Neural crest cell (in vitro differentiated cells): ENCODE measurements around the gene ZBTB1. TPM values are rescaled to one million over a fixed set of nuclear protein-coding genes. Genes with fewer than 3 reads are reported as not detected.
"Not testable (repeated sequence)": the region's sequence is repeated elsewhere in the genome, so short reads cannot be mapped to it uniquely, and the experiment has no call there.

Experiments used
- DNase-seq: peaks from one replicate; pipeline ENCODE4 v3.0.0; 2021; ENCODE audit warnings: low read depth, mixed read lengths, low spot score
- H3K27ac Mint-ChIP-seq: one replicate; pipeline ENCODE4 v1.8.0; 2021; ENCODE audit warnings: mild to moderate bottlenecking, mixed read lengths; ENCODE audit not compliant: unreplicated experiment
- H3K27me3 Mint-ChIP-seq: 2 replicates; pipeline ENCODE4 v1.8.0; 2021; ENCODE audit warnings: low read depth, mild to moderate bottlenecking, mixed read lengths
- H3K36me3 Mint-ChIP-seq: 2 replicates; pipeline ENCODE4 v1.8.0; 2021; ENCODE audit warnings: low read depth, mild to moderate bottlenecking, mixed read lengths
- H3K4me1 Mint-ChIP-seq: 2 replicates; pipeline ENCODE4 v1.8.0; 2021; ENCODE audit warnings: mixed read lengths
- H3K4me3 Mint-ChIP-seq: one replicate; pipeline ENCODE4 v1.8.0; 2021; ENCODE audit warnings: mild to moderate bottlenecking, mixed read lengths
- H3K9me3 Mint-ChIP-seq: 2 replicates; pipeline ENCODE4 v1.8.0; 2021; ENCODE audit warnings: mixed read lengths
- CTCF ChIP-seq: fragments of 200-600 bp; sonication (generic); conservative IDR thresholded peaks from 2 replicates; pipeline ENCODE4 v1.5.0; 2021; ENCODE audit warnings: antibody characterized with exemption, mild to moderate bottlenecking
- total RNA-seq: library from RNA; stranded (reverse); gene quantifications from 2 replicates; pipeline ENCODE4 v1.2.1, GENCODE V29; 2021

The ZBTB1 gene
- total RNA-seq, 1 donor from 2014 or later: 36.0 TPM

DNA sequence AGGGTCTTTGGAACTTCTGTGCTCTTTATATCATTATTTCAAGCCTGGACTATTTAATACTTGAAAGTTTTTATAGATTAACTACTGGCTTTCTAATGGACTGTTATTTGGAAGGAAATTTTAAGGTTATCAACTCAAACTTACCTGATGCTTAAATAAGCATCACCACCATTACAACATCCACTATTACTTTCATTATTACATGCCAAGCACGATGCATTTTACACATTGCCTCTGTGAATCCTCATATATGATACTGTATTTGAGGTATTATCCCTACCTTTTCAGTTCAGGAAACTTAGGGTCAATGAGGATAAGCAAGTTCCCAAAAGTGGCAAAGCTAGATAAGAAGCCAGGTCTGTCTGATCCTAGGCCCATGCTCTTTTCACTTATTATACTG is 12.4 kb downstream of the ZBTB1 start:
- no peak for DNase-seq
- H3K27me3 Mint-ChIP-seq: no peaks in the 10 kb centered on the region
- H3K27ac Mint-ChIP-seq: no peak overlapping the region
- TF ChIP-seq CTCF: no peak
- H3K4me1 Mint-ChIP-seq: no peaks in the 10 kb centered on the region
- H3K9me3 Mint-ChIP-seq: no peaks in the 10 kb centered on the region
- H3K36me3 Mint-ChIP-seq: no peaks in the 10 kb centered on the region
- no peak overlapping the region for H3K4me3 Mint-ChIP-seq

DNA sequence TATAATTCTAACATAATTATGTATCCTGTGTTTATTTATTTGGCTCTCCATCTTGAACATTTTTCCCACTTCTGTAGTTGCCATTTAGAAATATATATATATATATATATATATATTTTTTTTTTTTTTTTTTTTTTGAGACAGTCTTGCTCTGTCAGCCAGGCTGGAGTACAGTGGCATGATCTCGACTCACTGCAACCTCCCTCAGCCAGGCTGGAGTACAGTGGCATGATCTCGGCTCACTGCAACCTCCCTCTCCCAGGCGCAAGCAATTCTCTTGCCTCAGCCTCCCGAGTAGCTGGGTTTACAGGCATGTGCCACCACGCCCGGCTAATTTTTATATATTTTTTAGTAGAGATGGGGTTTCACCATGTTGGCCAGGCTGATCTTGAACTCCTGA is 13.1 kb downstream of the ZBTB1 start:
- H3K36me3 Mint-ChIP-seq, DNase-seq, H3K4me1 Mint-ChIP-seq, H3K27me3 Mint-ChIP-seq, H3K4me3 Mint-ChIP-seq, H3K27ac Mint-ChIP-seq, H3K9me3 Mint-ChIP-seq: not testable (repeated sequence)

DNA sequence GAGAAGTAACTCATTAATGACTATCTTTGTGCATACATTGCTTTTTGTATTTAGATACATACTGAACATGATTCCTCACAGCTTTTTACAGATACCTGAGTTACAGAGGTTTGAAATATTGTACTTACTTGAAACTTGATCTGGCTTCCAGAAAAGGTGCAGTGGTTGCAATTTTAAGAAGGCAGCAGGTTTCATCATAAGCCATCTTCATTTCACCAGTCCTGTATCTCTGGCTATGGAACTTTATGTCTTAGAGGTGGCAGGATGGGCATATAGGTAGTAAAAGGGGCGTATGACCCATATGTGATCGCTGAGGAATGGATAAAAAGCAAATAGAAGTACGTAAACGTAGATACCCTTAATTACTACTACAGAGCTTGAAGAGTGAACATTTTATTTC is 13.7 kb downstream of the ZBTB1 start:
- TF ChIP-seq CTCF: no peak
- H3K9me3 Mint-ChIP-seq: no peaks in the 10 kb centered on the region
- H3K4me3 Mint-ChIP-seq: no peak overlapping the region
- no peaks in the 10 kb centered on the region for H3K27me3 Mint-ChIP-seq
- no peak overlapping the region for H3K27ac Mint-ChIP-seq
- H3K4me1 Mint-ChIP-seq: no peaks in the 10 kb centered on the region
- DNase-seq: no peak
- no peaks in the 10 kb centered on the region for H3K36me3 Mint-ChIP-seq

DNA sequence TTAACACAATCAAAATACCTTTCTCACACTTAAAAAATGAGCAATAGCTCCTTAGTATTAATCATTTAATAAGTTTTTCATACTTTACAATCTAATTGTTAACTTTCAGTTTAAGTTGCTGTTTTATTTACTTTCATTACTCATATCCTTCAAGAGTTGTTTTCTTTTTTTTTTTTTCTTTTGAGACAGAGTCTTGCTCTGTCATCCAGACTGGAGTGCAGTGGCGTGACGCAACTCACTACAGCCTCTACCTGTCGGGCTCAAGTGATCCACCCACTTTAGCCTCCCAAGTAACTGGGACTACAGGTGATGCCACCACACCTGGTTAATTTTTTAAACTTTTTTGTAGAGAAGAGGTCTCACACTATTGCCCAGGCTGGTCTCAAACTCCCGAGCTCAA is 16.1 kb downstream of the ZBTB1 start:
- H3K4me1 Mint-ChIP-seq: no peaks in the 10 kb centered on the region
- TF ChIP-seq CTCF: no peak
- H3K36me3 Mint-ChIP-seq: no peaks in the 10 kb centered on the region
- H3K9me3 Mint-ChIP-seq: no peaks in the 10 kb centered on the region
- DNase-seq: no peak
- no peak overlapping the region for H3K27ac Mint-ChIP-seq
- no peaks in the 10 kb centered on the region for H3K27me3 Mint-ChIP-seq
- H3K4me3 Mint-ChIP-seq: no peak overlapping the region

DNA sequence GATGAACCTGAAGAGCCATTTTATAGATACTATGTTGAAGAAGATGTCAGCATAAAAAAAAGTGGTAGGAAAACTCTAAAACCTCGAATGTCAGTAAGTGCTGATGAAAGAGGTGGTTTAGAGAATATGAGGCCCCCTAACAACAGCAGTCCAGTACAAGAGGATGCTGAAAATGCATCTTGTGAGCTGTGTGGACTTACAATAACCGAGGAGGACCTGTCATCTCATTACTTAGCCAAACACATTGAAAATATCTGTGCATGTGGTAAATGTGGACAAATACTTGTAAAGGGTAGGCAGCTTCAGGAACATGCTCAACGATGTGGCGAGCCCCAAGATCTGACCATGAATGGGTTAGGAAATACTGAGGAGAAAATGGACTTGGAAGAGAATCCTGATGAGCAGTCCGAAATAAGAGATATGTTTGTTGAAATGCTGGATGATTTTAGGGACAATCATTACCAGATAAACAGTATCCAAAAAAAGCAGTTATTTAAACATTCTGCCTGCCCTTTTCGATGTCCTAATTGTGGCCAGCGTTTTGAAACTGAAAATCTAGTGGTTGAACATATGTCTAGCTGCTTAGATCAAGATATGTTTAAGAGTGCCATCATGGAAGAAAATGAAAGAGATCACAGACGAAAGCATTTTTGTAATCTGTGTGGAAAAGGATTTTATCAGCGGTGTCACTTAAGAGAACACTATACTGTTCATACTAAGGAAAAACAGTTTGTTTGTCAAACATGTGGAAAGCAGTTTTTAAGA is 18.2 kb downstream of the ZBTB1 start:
- TF ChIP-seq CTCF: no peak

GRCh38 chr14:64525354-64525753 is 20.8 kb downstream of the ZBTB1 start:
- TF ChIP-seq CTCF: no peak
- DNase-seq: no peak
- H3K9me3 Mint-ChIP-seq: no peaks in the 10 kb centered on the region
- no peak overlapping the region for H3K4me3 Mint-ChIP-seq
- H3K27ac Mint-ChIP-seq: no peak overlapping the region
- no peaks in the 10 kb centered on the region for H3K27me3 Mint-ChIP-seq
- peaks cover 3% of the 10 kb centered on the region for H3K36me3 Mint-ChIP-seq
- H3K4me1 Mint-ChIP-seq: no peaks in the 10 kb centered on the region

More for the DNA sequence above, 18.2 kb downstream of the ZBTB1 start:
- Mint-ChIP-seq H3K4me3 (no peak overlapping the region), H3K9me3 (no peaks in the 10 kb centered on the region), H3K4me1 (no peaks in the 10 kb centered on the region), H3K27ac (no peak overlapping the region), H3K27me3 (no peaks in the 10 kb centered on the region), H3K36me3 (no peaks in the 10 kb centered on the region)
- no peak for DNase-seq
